GM23248 (cell line): ENCODE measurements around the gene TCF7L2.

ENCODE experiments used
- EZH2 ChIP-seq: fragments of 200-600 bp; sonication (generic); IDR thresholded peaks from 2 replicates; pipeline ENCODE4 v1.6.1; 2018; ENCODE audit warnings: antibody characterized with exemption, mild to moderate bottlenecking; ENCODE audit not compliant: insufficient read depth, poor library complexity, severe bottlenecking
- EZH2phosphoT487 ChIP-seq: fragments of 200-600 bp; sonication (generic); IDR thresholded peaks from 2 replicates; pipeline ENCODE4 v1.6.1; 2018; ENCODE audit warnings: antibody characterized with exemption, moderate library complexity, mild to moderate bottlenecking, low read depth; ENCODE audit not compliant: insufficient read depth

DNA sequence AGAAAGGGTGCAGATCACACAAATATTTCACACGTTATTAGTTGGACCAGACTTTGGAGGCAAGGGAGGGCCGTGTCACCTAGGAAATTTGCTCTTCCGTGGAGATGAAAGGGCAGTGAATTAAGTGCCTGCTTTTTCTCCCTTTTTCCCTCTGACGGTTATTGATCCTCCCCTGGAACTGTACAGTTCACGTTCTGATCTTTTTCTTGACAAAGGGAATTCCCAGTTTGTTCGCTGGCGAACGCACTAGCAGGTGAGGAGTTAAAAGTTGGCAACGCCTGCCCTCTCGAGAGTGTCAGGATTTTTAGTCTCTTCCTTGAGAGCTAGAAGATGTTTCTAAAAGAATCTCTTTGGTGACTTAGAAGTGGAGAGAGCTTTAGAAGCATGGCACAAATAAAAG is 111.5 kb downstream of the TCF7L2 start:
- TF ChIP-seq EZH2, result no peak
- no peak for TF ChIP-seq EZH2phosphoT487
